ENCODE results near the gene SKIC2.

Gene SKIC2

DNA sequence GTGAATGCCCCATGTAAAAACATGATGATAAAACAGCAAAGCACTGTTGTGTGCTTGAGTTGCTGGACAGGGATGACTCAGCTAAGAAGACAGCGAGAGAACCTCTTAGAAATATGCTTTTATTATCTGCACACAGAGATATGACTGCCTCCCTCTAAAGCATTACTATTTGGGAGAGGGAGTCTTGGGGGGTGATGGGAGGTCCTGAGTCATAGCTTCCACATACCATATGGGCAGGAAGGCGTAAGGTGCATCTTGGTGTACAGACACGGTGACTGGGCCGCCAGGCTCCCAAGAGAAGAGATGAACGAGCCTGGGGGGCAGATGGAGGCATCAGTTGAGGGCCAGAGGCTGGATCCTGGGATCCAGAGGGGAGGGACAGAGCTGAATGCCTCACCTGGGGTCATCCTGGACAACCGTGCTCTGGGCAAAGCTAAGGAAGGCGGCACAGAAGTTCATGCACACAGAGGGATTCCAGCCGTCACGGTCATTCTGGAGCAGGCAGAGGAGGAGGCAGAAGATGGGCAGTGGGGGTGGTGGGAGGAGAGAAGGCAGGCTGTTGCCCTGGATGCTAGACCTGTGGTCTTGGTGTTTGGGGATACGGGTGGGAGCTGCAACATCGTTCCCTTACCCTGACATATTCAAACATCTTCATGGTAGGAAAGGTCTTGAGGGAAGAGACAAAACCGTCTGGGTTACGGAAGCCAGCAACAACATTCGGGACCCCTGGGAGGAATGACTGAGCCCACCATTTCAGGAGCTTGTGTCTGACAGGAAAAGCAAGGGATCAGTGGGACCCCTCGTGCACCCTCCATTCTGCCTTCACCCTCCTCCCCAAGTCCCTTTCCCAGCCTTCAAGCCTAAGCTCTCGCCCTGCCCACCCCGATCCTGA is 11.0 kb downstream of the SKIC2 start:
- TF ChIP-seq EZH2 (IDR thresholded peaks at IDR 0.05; ENCODE audit: borderline replicate concordance, low read length) = no peak
- TF ChIP-seq, protein P1, sequence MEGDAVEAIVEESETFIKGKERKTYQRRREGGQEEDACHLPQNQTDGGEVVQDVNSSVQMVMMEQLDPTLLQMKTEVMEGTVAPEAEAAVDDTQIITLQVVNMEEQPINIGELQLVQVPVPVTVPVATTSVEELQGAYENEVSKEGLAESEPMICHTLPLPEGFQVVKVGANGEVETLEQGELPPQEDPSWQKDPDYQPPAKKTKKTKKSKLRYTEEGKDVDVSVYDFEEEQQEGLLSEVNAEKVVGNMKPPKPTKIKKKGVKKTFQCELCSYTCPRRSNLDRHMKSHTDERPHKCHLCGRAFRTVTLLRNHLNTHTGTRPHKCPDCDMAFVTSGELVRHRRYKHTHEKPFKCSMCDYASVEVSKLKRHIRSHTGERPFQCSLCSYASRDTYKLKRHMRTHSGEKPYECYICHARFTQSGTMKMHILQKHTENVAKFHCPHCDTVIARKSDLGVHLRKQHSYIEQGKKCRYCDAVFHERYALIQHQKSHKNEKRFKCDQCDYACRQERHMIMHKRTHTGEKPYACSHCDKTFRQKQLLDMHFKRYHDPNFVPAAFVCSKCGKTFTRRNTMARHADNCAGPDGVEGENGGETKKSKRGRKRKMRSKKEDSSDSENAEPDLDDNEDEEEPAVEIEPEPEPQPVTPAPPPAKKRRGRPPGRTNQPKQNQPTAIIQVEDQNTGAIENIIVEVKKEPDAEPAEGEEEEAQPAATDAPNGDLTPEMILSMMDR (IDR thresholded peaks at IDR 0.05; ENCODE audit: low read length) = no peak
- Histone ChIP-seq H3K36me3 (ENCODE audit: insufficient read depth, low read length) (peaks cover 55% of the 10 kb centered on the region), H3K9ac (ENCODE audit: low read length) (peak overlapping the region; percentile 87), H3K27me3 (ENCODE audit: insufficient read depth, low read length) (no peaks in the 10 kb centered on the region), H3K79me2 (ENCODE audit: insufficient read depth, low read length) (no peaks in the 10 kb centered on the region), H3K4me1 (ENCODE audit: insufficient read depth, low read length, severe bottlenecking) (peaks cover 34% of the 10 kb centered on the region), H3K4me2 (ENCODE audit: low read length) (peak overlapping the region; percentile 98), H3K27ac (ENCODE audit: low read depth, low read length, poor library complexity, severe bottlenecking) (peak overlapping the region; percentile 63), H3K4me3 (ENCODE audit: low read depth, low read length, poor library complexity, severe bottlenecking) (peak overlapping the region; percentile 82), H4K20me1 (ENCODE audit: insufficient read depth, low read length) (no peaks in the 10 kb centered on the region), H3K9me3 (ENCODE audit: low read length) (no peaks in the 10 kb centered on the region), H3K9me2 (ENCODE audit: low read depth, low read length) (no peaks in the 10 kb centered on the region), H2AFZ (ENCODE audit: low read length) (no peak overlapping the region), H3F3A (ENCODE audit: insufficient read depth, low read length) (0 out of 2 replicates have a peak, but pooled peaks cover 5% of the 10 kb centered on the region)

DNA sequence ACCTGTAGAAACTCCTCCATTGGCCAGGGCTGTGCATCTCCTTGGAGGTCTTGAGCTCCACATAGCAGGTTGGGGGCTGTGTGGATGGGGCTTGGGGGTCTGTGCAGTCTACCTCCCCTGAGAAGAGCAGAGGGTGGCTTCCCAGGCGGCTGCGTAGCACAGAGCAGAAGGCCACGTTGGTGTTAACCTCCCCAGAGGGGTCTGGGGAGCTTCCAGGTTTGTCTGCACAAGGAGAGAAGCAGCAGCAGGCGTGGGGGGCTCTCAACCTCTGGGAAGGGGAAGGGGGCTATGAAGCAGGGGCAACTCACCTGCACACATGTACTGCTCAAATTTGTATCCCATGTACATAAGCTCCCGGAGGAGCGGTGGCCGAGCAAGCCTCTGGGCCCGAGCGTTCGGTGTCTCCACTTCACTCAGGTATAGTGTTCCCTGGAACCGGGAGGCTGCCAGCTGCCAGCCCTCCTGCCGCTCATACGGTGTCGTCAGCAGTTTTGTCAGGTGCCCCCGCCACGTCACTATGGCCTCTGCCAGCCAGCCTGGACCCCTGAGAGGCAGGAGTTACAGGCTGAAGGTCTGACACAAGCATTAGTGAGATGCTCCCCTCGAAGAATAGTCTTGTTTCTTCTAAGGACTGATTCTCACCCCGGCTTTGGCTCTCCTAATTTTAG is 11.8 kb downstream of the SKIC2 start:
- H3K4me1 ChIP-seq (ENCODE audit: insufficient read depth, low read length, severe bottlenecking) = peaks cover 34% of the 10 kb centered on the region
- peak overlapping the region; percentile 98 for H3K4me2 ChIP-seq (ENCODE audit: low read length)
- H2AFZ ChIP-seq (ENCODE audit: low read length) = no peak overlapping the region
- H3K27me3 ChIP-seq (ENCODE audit: insufficient read depth, low read length) = no peaks in the 10 kb centered on the region
- H3K9me2 ChIP-seq (ENCODE audit: low read depth, low read length) = no peaks in the 10 kb centered on the region
- H3F3A ChIP-seq (ENCODE audit: insufficient read depth, low read length) = 0 out of 2 replicates have a peak, but pooled peaks cover 5% of the 10 kb centered on the region
- H3K36me3 ChIP-seq (ENCODE audit: insufficient read depth, low read length) = peaks cover 49% of the 10 kb centered on the region
- H3K27ac ChIP-seq (ENCODE audit: low read depth, low read length, poor library complexity, severe bottlenecking) = peak overlapping the region; percentile 63
- no peaks in the 10 kb centered on the region for H3K79me2 ChIP-seq (ENCODE audit: insufficient read depth, low read length)
- no peaks in the 10 kb centered on the region for H4K20me1 ChIP-seq (ENCODE audit: insufficient read depth, low read length)
- peak overlapping the region; percentile 87 for H3K9ac ChIP-seq (ENCODE audit: low read length)
- no peak for TF ChIP-seq EZH2 (IDR thresholded peaks at IDR 0.05; ENCODE audit: borderline replicate concordance, low read length)
- TF ChIP-seq, protein P1 (IDR thresholded peaks at IDR 0.05; ENCODE audit: low read length) = no peak
- peak overlapping the region; percentile 82 for H3K4me3 ChIP-seq (ENCODE audit: low read depth, low read length, poor library complexity, severe bottlenecking)
- H3K9me3 ChIP-seq (ENCODE audit: low read length) = no peaks in the 10 kb centered on the region

DNA sequence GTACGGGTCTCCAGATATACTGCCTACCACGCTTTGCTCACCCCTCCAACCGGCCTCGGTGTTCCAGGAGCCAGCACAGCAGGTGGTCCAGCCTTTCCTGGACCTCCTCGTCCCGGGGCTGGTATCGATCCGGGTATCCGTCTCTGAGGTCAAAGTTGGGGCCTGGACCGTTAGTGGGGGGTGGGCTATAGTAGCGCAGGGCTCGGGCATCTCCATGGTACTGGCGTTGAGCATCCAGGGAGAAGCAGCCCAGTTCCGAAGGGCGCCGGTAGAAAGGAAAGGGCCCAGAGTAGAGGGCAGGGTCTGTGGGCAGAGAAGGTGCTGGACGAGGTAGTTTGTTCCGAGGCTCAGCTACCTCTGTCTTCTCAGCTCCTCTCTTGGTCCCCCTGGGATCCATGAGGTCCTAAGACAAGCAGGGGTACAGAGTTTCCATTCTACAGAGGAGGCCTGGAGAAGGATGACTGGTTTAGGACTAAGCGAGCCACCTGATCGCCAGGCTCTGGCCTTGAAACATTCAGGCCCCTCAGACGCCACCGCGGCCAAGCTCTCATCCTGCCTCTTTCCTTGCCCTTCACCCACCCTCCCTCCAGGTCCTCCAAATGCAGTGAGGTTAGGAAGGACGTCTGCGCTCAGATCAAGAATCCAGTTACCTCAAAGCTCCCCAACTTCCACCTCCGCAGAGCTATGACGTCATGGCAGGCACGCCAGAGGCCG is 12.5 kb downstream of the SKIC2 start:
- Histone ChIP-seq H4K20me1 (ENCODE audit: insufficient read depth, low read length) (no peaks in the 10 kb centered on the region), H3K9me2 (ENCODE audit: low read depth, low read length) (no peaks in the 10 kb centered on the region), H3K27ac (ENCODE audit: low read depth, low read length, poor library complexity, severe bottlenecking) (peak overlapping the region; percentile 63), H3K9me3 (ENCODE audit: low read length) (no peaks in the 10 kb centered on the region), H3K79me2 (ENCODE audit: insufficient read depth, low read length) (no peaks in the 10 kb centered on the region), H3K9ac (ENCODE audit: low read length) (peak overlapping the region; percentile 87), H3K27me3 (ENCODE audit: insufficient read depth, low read length) (no peaks in the 10 kb centered on the region), H3K4me2 (ENCODE audit: low read length) (peak overlapping the region; percentile 98), H2AFZ (ENCODE audit: low read length) (no peak overlapping the region), H3K4me1 (ENCODE audit: insufficient read depth, low read length, severe bottlenecking) (peaks cover 34% of the 10 kb centered on the region), H3F3A (ENCODE audit: insufficient read depth, low read length) (0 out of 2 replicates have a peak, but pooled peaks cover 5% of the 10 kb centered on the region), H3K36me3 (ENCODE audit: insufficient read depth, low read length) (peaks cover 42% of the 10 kb centered on the region), H3K4me3 (ENCODE audit: low read depth, low read length, poor library complexity, severe bottlenecking) (peak overlapping the region; percentile 82)
- no peak for TF ChIP-seq EZH2 (IDR thresholded peaks at IDR 0.05; ENCODE audit: borderline replicate concordance, low read length)
- TF ChIP-seq, protein P1 (IDR thresholded peaks at IDR 0.05; ENCODE audit: low read length) = no peak
